GM18508 (cell line): Measurements from ENCODE around the gene HCK.

ENCODE experiments used
- ATAC-seq: cut with Tn5 transposase; IDR thresholded peaks from one replicate; pipeline ENCODE4 v1.9.1; 2021; ENCODE audit warnings: moderate number of reproducible peaks; ENCODE audit not compliant: insufficient read depth, unreplicated experiment

Gene HCK

DNA sequence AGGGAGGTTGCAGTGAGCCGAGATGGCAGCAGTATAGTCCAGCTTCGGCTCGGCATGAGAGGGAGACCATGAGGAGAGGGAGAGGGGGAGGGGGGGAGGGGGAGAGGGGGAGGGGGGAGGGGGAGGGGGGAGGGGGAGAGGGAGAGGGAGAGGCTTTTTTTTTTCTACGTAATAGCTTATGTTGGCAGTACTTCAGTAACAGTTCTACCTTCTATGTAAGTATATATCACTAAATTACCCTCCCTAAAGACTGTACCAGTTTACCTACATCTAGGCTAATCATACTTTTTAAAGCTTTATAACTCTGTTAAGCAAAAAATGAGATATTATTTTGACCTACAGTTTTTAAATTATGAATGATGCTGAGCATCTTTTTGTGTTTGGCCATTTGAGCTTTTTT lies 71.0 kb downstream of the HCK start:
- ATAC-seq, result no peak

DNA sequence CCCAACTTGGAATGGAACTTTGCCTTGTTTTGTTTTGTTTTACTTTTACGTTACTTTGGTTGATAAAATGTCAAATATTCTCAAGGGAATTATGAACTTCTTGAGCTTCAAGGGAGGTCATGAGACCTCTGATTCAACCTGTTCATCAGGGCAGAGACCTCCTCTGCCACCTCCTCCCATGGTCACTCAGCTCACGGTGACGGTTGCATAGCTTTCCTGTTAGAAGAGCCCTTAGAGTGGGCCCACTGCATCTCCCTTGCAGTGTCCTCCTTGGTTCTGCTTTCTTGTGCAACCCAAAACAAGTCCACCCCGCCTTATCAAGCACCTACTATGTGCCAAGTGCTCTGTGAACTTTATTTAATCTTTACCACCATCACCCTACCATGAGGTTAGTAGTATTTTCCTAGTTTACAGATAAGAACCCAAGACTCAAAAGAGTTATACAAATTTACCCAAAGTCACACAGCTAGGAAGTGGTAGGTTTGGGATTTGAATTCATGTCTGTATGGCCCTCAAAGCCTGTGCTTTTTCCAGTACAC lies 72.9 kb downstream of the HCK start:
- ATAC-seq, result no peak

DNA sequence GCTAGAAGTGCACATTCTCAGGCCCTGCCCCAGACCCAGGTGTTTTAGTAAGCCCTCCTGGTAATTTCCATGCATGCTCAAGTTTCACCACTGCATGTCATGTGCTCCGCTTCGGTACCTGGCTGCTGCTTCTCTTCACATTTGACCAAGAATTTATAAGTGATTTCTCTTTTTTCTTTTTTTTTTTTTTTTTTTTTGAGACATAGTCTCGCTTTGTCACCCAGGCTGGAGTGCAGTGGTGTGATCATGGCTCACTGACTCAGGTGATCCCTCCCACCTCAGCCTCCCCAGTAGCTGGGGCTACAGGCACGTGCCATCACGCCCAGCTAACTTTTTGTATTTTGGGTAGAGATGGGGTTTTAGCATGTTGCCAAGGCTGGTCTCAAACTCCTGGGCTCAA lies 73.5 kb downstream of the HCK start:
- ATAC-seq, result no peak

DNA sequence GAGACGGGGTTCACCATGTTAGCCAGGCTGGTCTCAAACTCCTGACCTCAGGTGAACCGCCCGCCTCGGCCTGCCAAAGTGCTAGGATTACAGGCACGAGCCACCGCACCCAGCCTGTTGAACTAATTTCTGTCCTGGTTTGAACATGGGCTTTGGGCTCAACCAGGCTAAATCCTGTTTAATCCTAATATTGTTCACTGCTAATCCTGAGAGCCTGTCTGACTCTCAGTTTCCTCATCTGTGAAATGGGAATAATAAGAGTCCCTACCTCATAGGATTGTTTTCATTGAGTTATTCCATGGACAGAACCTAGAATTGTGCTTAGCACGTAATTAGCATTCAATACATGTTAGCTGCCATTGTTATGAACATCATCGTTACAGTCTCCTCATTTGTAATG lies 74.9 kb downstream of the HCK start:
- ATAC-seq, result no peak

DNA sequence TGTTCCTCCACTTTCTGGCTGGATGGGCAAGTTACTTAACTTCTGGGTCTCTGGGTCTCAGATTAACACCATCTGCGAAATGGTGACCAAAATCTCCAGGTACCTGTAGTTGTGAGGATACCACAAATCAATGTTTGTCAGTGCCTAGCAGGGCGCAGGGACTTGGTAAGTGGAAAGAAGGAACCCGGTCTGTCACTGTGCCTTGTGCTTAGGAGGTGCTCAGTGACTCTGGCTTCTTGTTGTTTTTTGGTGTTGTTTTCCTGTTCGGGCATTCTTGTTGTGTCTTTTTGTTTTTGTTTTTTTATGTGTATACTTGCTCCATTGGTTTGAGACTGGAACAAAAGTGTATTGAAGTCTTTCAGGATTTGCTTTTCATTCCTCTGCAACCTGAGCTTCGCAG lies 75.3 kb downstream of the HCK start:
- ATAC-seq, result no peak

DNA sequence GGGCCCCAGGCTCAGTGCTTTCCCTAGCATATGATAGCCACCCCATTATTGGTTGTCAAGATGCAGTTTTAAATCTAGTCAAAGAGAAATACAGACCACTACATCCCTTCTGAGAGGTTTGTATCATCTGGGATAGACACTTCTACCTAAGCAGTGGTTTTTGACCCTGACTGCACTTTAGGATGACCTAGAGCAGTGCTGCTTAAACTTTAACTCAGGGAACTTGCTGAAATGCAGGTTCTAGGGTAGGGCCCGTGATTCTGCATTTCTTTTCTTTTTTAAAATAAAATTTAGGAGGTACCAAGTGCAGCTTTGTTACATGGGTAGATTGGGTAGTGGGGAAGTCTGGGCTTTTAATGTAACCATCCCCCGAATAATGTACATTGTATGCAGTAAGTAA lies 76.1 kb downstream of the HCK start:
- ATAC-seq, result no peak

DNA sequence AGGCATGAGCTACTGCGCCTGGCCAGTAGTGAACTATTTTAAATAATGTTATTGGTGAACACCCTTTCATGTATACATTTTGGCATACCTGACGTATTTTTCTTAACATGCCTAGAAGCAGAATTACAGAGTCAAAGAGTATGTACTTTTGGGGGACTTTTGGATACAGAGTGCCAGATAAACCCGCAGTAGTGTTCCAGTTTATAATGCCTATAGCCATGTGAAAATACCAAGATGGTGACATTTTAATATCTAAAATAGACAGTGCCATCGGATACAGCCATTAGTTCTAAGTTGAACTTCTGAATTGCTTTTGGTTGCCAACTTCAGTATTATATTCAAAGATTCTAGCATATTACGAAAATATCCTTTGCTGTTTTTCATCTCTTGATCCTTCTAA lies 77.8 kb downstream of the HCK start:
- ATAC-seq, result no peak

DNA sequence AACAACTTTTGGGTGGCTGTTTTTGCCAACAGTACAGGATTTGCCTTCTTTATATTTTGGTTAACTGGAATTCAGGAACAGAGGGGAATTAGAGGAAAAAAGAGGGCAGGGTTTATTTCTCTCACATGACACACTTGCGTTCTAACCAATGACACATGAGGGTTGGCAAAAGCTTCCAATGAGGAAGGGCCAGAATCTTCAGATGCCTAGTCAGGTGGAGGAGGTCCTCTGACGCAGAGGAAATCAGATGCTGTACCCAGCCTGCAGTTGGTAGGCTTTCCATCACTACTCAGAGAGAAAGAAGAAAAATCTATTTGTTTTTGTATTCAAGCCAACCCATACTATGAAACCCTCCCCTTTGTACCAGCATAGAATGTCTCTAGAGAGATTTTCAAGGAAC lies 78.3 kb downstream of the HCK start:
- no peak for ATAC-seq

DNA sequence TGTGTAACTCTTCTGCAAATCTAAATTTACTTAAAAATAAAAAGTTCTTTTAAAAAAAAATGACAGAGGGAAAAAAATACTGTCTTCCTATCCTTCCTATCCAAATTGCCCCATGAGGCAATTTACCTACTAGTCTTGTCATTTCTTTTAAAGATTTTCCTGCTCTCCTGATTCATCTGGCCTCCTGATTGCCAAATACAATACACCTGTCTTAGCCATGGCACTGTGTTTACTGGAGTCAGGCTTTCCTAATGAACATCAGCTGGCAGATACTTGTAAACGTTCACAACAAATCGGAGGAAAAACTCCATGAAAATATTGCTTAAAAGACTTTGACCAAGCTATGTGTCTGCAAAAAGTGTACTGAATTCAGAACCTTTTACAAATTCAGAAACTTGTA lies 78.9 kb downstream of the HCK start:
- ATAC-seq, result no peak

DNA sequence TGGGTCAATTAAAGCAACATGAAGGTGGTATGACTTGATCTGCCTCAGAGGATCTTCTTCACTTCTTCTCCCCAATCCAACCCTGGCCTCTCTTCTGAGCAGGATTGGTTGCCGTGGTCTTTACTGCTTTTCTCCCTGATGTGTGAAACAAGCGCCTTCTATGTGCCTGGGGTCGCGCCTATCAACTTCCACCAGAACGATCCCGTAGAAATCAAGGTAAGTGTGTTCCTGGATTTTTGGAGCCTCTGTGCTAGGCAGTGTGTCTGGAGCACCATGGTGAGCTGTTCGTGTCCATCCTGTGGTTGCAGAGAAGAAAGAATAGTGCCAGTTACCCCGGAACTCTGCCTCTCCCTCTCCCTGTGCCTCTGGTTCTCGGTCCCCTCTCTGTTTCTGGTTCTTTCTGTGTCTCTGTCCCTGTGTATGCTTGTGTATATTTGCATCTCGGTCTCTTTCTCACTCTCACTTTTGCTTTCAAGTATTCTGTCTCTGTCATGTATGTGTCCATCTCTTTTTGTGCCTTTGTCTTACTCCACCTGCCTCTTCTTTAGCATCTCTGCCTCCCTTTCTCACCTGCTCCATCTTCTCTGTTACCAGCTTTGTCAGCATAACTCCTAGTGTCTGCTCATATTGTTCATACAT lies 81.0 kb downstream of the HCK start:
- no peak for ATAC-seq

DNA sequence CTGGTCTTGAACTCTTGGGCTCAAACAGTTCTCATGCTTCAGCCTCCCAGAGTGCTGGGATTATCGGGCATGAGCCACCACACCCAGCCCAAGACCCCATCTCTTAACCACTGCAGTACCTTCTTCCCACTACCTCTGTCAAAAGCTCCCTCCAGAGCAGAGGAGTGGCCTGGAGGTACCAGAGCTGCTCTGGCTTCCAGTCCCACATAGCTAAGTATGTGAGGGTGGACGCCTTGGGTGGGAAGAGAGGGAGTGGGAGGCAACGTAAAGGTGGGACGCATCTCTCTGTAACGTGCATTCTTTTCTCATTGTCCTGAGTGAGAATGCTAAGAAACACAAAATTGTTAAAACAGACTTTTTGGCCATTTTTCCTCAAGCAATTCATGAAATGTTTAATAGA lies 82.0 kb downstream of the HCK start:
- no peak for ATAC-seq

DNA sequence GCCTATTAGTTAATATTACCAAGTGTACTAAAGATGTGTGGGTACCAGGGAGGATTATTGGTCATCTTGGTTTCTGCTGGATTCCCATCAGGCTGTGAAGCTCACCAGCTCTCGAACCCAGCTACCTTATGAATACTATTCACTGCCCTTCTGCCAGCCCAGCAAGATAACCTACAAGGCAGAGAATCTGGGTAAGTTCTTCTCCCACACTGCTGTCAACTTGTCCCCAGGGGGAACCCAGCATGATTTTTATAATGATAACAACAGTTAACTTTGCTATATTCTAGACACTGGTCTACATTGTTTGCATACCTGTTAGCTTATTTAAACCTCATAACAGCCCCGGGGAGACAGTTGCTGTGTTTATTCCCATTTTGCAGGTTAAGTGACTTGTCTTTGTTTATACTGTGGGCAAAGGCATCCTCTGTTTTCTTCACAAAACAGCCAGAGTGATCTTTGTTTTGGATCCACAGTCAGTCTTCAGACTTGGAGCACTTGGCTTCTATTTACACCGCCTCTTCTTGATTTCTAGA lies 84.0 kb downstream of the HCK start:
- ATAC-seq, result no peak

DNA sequence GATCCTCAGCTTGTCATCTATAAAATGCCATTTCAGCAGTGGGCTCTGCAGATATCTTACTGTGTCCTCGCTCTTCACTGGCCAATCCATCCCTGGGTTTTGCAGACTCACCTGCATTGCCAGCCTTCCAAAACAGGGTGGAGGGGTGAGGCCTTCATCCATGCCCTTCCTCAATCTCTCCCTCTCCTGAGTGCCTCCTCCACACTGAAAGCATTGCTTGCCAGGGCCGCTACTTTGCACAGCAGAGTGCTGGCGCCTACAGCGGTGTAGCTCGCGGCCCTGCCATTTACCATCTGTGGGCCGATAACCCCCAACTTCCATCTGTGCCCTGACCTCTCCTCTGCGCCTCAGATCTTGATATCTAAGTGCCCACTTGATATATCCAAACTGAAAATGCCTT lies 86.9 kb downstream of the HCK start:
- no peak for ATAC-seq

DNA sequence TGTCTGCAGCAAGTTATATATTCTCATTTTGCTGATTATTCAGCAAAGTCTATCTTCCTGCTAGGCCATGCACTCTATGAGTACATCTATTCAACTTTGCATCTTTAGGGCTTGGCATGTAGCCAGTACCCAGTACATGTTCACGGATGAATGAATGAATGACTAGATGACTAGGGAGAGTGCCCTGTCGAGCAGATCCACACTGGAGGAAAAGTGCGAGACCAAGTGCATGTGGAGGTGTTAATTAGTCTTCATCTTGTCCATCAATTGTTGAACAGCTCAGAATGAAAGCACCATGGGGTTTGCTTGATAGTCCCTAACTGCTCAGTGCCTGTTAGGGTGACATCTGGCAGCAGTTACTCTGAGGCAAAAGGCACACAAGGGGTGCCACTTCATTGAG lies 87.9 kb downstream of the HCK start:
- no peak for ATAC-seq

DNA sequence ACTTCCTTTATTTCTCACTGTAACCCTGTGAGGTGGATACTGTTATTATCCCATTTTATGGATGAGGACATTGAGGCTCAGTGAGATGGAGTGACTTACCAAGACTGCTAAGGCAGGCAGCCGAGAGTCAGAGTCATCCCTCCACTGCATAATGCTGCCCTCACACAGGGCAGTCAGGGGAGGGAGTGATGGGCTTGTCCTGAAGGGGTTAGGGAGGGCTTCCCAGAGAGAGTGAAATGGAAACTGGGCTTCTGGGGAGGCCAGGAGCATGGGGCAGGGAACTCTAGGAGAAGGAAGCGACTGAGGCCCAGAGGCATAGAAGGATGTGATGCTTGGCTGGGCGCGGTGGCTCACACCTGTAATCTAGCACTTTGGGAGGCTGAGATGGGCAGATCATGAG lies 88.6 kb downstream of the HCK start:
- ATAC-seq, result no peak

DNA sequence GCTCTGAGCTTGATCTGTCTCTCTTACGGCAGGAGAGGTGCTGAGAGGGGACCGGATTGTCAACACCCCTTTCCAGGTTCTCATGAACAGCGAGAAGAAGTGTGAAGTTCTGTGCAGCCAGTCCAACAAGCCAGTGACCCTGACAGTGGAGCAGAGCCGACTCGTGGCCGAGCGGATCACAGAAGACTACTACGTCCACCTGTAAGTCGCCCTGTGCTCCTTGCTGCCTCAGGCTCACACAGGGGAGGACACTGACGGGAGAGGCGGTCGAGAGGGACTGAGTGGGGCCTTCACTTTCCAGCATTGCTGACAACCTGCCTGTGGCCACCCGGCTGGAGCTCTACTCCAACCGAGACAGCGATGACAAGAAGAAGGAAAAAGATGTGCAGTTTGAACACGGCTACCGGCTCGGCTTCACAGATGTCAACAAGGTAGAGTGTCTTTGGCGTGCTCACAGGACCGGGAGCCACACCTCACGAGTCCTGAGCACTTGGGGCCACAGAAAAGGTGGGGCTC lies 89.5 kb downstream of the HCK start:
- ATAC-seq, result no peak

DNA sequence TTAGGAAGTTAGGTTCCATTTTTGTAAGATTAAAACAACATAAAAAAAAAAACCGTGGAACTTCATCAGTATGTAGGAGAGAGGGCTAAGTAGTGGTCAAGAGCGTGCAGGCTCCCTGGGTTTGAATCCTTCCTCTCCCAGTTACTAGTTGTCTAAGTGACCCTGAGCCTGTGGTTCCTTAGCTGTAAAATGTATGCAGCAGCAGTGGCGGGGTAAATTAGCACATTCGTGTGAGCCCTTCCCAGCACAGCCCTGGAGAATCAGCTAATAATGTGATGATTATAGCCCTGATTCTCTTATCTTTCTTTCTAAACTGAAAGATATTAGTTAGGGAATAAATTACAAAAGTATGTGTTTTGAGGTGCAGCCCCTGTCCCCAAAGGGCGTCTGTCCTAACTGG lies 90.0 kb downstream of the HCK start:
- ATAC-seq, result no peak

DNA sequence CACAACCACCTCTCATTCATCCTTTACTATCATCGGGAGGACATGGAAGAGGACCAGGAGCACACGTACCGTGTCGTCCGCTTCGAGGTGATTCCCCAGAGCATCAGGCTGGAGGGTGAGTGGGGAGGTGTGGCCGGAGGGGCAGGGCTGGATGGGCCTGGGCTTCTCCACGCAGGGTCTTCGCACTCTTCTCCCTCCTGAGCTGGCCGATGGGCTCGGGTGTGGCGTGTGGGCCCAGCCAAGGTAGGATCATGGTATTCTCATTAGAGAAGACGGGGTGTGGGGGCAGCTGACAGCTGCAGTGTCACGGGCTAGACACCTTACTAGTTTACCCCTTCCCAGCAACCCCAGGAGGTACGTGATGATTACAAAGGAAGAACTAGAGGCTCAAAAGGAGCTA lies 90.9 kb downstream of the HCK start:
- no peak for ATAC-seq

DNA sequence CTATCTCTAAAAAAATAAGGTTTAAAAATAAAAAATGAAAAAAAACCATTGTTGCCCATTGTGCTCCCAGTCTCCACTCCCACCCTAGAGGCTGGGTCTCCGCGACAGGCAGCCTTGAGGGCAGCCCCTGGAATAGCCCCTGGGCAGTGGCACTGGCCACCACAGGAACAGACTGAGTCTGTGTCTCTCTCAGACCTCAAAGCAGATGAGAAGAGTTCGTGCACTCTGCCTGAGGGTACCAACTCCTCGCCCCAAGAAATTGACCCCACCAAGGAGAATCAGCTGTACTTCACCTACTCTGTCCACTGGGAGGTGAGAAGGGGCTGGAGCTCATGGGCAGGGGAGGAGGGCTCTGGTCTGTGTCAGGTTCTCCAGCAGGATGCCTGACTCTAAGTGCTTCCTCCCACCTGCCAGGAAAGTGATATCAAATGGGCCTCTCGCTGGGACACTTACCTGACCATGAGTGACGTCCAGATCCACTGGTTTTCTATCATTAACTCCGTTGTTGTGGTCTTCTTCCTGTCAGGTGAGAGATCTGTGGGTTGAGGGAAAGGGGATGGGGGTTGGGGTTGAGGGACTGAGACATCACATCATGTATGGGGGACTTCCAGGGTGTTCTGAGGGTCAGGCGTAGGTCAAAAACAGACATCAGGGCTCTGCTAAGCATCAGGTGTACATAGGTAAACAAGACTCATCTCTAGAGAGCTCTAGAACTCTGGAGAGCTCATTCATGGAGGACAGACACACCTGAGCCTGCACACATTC lies 93.0 kb downstream of the HCK start:
- ATAC-seq, result no peak

DNA sequence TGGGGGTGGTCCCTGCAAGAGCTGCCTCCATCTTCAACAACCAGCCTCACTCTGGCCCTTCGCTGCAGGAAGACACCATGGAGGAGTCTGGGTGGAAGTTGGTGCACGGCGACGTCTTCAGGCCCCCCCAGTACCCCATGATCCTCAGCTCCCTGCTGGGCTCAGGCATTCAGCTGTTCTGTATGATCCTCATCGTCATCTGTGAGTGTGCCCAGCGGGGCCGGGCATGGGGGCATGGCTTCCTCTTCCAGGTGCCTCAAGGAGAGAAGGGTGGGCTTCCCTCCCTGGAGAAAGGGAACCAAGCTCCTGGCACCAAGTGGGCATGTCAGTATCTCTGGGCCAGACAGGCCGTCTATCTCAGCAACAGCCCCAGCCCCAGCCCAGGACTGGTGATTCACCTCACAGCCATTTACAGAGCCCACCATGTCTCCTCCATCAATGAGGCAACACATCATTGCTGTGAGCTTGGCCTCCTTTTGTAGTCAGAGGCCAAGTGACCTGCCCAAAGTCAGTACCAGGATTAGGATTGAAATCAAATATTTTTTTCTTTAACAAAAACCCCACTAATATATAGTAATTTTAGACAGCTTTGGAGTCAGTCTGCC lies 97.6 kb downstream of the HCK start:
- ATAC-seq, result no peak

DNA sequence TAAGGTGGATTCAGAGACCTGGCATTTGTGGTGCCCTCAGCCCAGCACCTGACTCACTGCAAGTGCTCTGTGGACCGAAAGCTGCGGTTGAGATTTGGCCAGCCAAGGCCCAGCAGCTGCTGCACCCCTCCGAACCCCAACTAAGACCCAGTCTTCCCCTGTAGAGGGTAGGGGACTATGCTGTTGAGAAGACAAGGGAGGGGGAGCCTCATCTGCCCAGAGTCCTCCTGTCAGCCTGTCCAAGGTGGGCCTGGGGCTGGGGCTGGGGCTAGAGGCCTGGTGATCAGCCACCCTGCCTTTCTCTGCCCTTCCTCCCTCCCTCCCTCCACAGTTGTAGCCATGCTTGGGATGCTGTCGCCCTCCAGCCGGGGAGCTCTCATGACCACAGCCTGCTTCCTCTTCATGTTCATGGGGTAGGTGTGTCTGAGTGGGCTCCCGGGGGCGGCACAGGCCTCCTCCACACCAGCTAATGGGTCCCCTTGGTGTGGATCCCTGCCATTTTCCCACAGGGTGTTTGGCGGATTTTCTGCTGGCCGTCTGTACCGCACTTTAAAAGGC lies 98.3 kb downstream of the HCK start:
- no peak for ATAC-seq
